Osteoblast (primary cell): Measurements from ENCODE around the gene THBS2. TPM values are rescaled to one million over a fixed set of nuclear protein-coding genes. Genes with fewer than 3 reads are reported as not detected.

Experiments used
- DNase-seq: peaks from one replicate; pipeline ENCODE4 v3.0.0; 2011; ENCODE audit warnings: low spot score, mixed read lengths; ENCODE audit not compliant: insufficient read length; ENCODE audit errors: missing footprints
- H2AFZ ChIP-seq: 2 replicates; pipeline ENCODE4 v1.6.0; 2011; ENCODE audit warnings: mild to moderate bottlenecking, low read length
- H3K27ac ChIP-seq: 2 replicates; pipeline ENCODE4 v1.5.1; 2011; ENCODE audit warnings: mild to moderate bottlenecking, low read depth, low read length, moderate library complexity
- H3K27me3 ChIP-seq: 2 replicates; pipeline ENCODE4 v1.6.0; 2012; ENCODE audit warnings: mild to moderate bottlenecking, control low read depth, inconsistent platforms, low read length, moderate library complexity; ENCODE audit not compliant: insufficient read depth
- H3K36me3 ChIP-seq: 2 replicates; pipeline ENCODE4 v1.5.1; 2011; ENCODE audit warnings: mild to moderate bottlenecking, low read length, control low read depth, moderate library complexity; ENCODE audit not compliant: insufficient read depth
- H3K4me1 ChIP-seq: 2 replicates; pipeline ENCODE4 v1.5.1; 2011; ENCODE audit warnings: mild to moderate bottlenecking, low read length, control low read depth, moderate library complexity; ENCODE audit not compliant: insufficient read depth
- H3K4me2 ChIP-seq: 2 replicates; pipeline ENCODE4 v1.6.0; 2011; ENCODE audit warnings: mild to moderate bottlenecking, low read length; ENCODE audit not compliant: insufficient read depth
- H3K4me3 ChIP-seq: fragments of 200-600 bp; sonication (generic); 3 replicates; pipeline ENCODE4 v1.5.1; 2012; ENCODE audit warnings: mild to moderate bottlenecking, low read length, inconsistent platforms; ENCODE audit not compliant: insufficient read depth
- H3K79me2 ChIP-seq: 2 replicates; pipeline ENCODE4 v1.6.0; 2012; ENCODE audit warnings: mild to moderate bottlenecking, low read length, control low read depth, inconsistent platforms; ENCODE audit not compliant: insufficient read depth
- H3K9me3 ChIP-seq: 2 replicates; pipeline ENCODE4 v1.5.1; 2011; ENCODE audit warnings: low read depth, low read length, control low read depth
- H4K20me1 ChIP-seq: 2 replicates; pipeline ENCODE4 v1.6.0; 2012; ENCODE audit warnings: mild to moderate bottlenecking, low read length, control low read depth; ENCODE audit not compliant: insufficient read depth
- total RNA-seq: library from RNA; depleted of rRNA; stranded (reverse); fragments of >200 nt; gene quantifications from 2 replicates; pipeline ENCODE4 v1.2.3, GENCODE V29; 2012
- TF ChIP-seq, protein P1 (sequence below): IDR thresholded peaks from 2 replicates; pipeline ENCODE4 v1.5.1; 2011; ENCODE audit warnings: mild to moderate bottlenecking, low read depth, low read length, moderate library complexity; ENCODE audit errors: extremely low read depth

Gene THBS2
- total RNA-seq, 1 donor = 1,498 TPM

DNA sequence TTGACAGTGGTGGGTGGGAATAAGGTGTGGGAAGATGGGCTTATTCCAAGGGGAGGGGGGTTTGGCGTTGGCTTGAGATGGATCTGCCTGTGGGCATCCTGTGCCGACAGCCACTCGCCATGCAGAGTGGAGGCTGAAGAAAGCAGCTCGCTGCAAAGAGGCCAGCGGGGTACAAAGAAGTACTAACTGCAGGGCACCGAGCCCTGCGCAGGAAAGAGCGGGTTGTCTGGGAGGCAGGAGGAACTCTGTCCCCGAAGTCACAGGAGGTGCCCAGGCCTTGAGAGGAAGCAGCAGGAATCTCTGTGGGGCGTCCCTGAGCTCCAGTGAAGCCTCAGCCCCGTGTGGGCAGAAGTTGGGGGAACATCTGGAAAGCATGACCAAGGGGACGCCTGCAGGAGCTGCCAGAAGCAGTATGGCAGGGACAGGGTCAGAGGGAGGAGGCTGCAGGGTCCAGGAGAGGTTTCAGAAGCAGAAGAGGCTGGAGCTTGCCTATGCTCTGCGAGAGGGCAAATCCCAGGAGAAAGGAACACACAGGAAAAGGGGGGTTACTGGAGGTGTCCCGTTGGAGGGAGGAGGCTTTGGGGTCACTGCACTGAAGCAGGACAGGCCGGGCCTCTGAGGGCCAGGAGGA is 77.2 kb downstream of the THBS2 start:
- no peak overlapping the region for H3K27ac ChIP-seq
- no peak overlapping the region for H2AFZ ChIP-seq
- no peaks in the 10 kb centered on the region for H4K20me1 ChIP-seq
- no peaks in the 10 kb centered on the region for H3K79me2 ChIP-seq
- no peak overlapping the region for H3K4me3 ChIP-seq
- TF ChIP-seq, protein P1, sequence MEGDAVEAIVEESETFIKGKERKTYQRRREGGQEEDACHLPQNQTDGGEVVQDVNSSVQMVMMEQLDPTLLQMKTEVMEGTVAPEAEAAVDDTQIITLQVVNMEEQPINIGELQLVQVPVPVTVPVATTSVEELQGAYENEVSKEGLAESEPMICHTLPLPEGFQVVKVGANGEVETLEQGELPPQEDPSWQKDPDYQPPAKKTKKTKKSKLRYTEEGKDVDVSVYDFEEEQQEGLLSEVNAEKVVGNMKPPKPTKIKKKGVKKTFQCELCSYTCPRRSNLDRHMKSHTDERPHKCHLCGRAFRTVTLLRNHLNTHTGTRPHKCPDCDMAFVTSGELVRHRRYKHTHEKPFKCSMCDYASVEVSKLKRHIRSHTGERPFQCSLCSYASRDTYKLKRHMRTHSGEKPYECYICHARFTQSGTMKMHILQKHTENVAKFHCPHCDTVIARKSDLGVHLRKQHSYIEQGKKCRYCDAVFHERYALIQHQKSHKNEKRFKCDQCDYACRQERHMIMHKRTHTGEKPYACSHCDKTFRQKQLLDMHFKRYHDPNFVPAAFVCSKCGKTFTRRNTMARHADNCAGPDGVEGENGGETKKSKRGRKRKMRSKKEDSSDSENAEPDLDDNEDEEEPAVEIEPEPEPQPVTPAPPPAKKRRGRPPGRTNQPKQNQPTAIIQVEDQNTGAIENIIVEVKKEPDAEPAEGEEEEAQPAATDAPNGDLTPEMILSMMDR = no peak
- H3K9me3 ChIP-seq = no peaks in the 10 kb centered on the region
- peaks cover 6% of the 10 kb centered on the region for H3K36me3 ChIP-seq
- H3K4me2 ChIP-seq = no peak overlapping the region
- peak; percentile 36 for DNase-seq
- no peaks in the 10 kb centered on the region for H3K27me3 ChIP-seq
- H3K4me1 ChIP-seq = peaks cover 18% of the 10 kb centered on the region

DNA sequence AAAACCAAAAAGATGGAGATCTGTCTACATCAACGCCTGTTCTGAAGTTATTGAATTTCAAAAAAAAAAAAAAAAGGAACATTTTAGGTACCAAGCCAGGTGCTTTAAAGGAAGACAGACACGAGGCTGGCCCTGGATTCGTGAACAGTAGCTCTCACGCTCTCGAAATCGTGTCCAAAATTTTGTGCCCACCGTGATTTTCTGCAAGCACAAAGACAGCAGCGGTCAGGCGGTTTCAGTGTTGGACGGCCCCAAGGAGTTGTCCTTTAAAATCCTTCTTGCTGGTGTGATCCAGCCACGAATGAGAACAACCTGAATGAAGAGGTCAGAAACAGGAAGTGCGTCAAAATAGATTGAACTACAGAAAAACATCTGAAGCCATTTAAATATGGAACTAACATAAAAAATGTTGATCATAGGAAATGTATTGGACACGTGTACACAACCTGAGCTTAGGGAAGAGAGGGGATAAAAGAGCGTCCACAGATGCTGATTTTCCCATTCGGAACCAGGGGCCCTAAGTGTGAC is 78.2 kb downstream of the THBS2 start:
- H3K27me3 ChIP-seq = no peaks in the 10 kb centered on the region

DNA sequence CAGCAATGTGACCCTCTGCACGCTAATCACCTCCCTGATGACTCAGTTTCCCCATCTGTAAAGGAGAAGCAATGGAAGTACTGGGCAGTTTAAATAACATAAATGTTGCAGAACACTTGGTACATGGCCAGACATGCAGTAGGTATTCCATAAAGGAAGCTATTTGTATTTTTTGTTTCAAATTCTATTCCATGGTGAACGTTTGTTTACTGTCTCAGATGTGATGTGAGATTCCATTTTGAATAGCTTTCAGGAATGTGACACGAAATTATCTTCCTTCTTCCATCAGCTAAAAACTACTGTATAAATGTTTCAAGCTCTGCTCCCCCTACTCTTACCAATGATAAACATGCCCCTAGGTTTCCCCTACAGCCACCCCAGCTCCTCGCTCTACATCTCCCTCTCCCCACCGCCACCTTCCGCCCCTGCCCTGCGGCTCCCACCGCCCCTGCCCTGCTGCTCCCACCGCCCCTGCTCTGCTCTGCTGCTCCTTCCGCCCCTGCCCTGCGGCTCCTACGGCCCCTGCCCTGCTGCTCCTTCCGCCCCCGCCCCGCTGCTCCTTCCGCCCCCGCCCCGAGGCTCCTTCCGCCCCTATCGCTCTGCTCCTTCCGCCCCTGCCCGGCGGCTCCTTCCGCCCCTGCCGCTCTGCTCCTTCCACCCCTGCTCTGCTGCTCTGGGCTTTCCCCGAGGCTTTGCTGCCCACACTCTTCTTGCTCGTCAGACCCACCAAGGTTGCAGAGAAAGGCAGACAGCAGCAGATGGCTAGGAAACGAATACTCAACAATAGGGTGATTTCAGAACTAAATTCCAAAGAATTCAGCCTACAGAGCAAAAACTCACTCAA is 78.9 kb downstream of the THBS2 start:
- H3K79me2 ChIP-seq = no peaks in the 10 kb centered on the region
- no peaks in the 10 kb centered on the region for H4K20me1 ChIP-seq
- H3K9me3 ChIP-seq = no peaks in the 10 kb centered on the region
- peak overlapping the region; percentile 99 for H3K27ac ChIP-seq
- H3K4me2 ChIP-seq = no peak overlapping the region
- peaks cover 18% of the 10 kb centered on the region for H3K4me1 ChIP-seq
- peaks cover 6% of the 10 kb centered on the region for H3K36me3 ChIP-seq
- peak; percentile 67 for DNase-seq
- H2AFZ ChIP-seq = no peak overlapping the region
- TF ChIP-seq, protein P1 = no peak
- no peaks in the 10 kb centered on the region for H3K27me3 ChIP-seq
- no peak overlapping the region for H3K4me3 ChIP-seq

More for the DNA sequence above, 78.2 kb downstream of the THBS2 start:
- H4K20me1 ChIP-seq = no peaks in the 10 kb centered on the region
- no peak overlapping the region for H3K4me2 ChIP-seq
- DNase-seq = peak; percentile 61
- peaks cover 18% of the 10 kb centered on the region for H3K4me1 ChIP-seq
- H3K9me3 ChIP-seq = no peaks in the 10 kb centered on the region
- H3K4me3 ChIP-seq = no peak overlapping the region
- TF ChIP-seq, protein P1 = no peak
- peaks cover 6% of the 10 kb centered on the region for H3K36me3 ChIP-seq
- no peaks in the 10 kb centered on the region for H3K79me2 ChIP-seq
- H3K27ac ChIP-seq = no peak overlapping the region
- H2AFZ ChIP-seq = no peak overlapping the region
